ENCODE data around the gene VBP1.
A peak's percentile ranks its signal among the peaks of the same experiment; 100 is the strongest.
"Not testable (repeated sequence)": the region's sequence is repeated elsewhere in the genome, so short reads cannot be mapped to it uniquely, and the experiment has no call there.

VBP1 gene, protein sequence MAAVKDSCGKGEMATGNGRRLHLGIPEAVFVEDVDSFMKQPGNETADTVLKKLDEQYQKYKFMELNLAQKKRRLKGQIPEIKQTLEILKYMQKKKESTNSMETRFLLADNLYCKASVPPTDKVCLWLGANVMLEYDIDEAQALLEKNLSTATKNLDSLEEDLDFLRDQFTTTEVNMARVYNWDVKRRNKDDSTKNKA

DNA sequence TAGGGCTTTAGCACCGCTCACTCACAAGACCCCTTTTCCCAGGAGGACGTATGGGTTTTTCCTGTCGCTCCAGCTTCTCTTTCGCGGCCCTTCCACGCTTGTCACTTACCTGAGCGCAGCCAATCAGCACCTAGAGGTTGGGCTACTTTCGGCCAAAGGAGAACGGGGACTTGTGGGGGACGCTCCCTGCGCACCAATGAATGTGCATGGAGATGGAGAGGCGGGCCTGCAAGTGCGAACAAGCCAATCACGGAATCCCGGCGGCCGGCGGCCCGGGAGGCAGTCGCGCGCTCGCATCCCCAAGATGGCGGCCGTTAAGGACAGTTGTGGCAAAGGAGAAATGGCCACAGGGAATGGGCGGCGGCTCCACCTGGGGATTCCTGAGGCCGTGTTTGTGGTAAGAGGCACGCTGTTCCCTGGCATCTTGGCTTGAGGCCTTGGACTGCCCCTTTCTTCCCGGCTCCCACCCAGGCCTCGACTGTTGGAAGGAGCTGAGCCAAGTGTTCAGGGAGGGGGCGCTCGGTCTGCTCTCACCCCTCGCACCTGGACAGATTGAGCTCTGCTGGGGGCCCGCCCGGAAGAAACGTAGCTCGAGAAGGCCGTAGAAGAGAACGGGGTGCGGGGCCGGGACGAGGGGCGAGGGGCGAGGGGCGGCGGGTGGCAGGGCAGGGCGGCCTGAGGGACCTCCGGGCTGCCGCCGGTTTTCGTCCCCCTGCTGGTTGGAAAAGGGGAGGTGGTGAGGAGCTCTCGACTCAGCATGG is at the start of gene VBP1:
Gene VBP1, plus strand, starts transcription at position 282 of the 761 bp plus-strand sequence. Its CDS starts 23 bp downstream, at position 305.
- peak; percentile 92 for DNase-seq

DNA sequence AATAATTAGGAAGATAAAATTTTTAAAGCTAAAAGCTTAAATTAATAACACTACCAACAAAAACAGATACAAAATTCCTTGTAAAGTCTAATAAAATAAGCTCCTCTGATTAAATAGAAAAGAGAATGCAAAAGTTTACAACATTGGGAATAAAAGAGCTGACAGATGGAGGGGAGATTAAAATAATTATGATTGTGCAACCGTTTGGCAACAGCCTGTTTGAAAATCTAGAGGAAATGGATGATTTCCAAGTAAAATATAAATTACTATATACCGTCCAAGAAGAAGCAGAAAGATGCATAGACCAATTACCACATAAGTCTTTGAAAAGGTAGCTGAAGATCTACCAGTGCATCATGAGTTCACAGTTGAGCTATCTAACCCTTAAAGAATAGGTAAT is 46.4 kb upstream of the VBP1 start:
- no peak for DNase-seq

- no peak for DNase-seq
Measured at GRCh38 chrX:155179346-155179997, 36.8 kb upstream of the VBP1 start.

GRCh38 chrX:155188786-155189185 is 27.5 kb upstream of the VBP1 start:
- no peak for DNase-seq

DNA sequence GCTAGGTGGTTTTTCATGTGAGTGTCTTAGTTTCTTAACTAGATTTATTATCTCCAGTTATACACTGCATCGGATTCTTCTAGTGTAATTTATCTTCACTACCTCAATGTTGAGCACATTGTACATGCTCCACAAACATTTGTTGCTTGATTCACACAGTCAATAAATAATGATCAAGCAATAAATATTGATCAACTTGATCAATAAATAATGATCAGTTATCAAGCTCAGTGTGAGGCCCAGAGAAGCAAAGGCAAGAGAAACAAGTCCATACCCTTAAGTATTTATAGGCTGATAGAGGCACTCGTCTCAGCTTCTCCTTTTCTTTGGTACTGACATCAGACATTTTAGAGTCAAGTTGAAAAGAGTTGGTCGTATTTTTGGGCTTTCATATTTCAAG is 5.1 kb upstream of the VBP1 start:
- DNase-seq = no peak

- no peak for DNase-seq
Measured at GRCh38 chrX:155213731-155214130, 2.5 kb upstream of the VBP1 start.

DNA sequence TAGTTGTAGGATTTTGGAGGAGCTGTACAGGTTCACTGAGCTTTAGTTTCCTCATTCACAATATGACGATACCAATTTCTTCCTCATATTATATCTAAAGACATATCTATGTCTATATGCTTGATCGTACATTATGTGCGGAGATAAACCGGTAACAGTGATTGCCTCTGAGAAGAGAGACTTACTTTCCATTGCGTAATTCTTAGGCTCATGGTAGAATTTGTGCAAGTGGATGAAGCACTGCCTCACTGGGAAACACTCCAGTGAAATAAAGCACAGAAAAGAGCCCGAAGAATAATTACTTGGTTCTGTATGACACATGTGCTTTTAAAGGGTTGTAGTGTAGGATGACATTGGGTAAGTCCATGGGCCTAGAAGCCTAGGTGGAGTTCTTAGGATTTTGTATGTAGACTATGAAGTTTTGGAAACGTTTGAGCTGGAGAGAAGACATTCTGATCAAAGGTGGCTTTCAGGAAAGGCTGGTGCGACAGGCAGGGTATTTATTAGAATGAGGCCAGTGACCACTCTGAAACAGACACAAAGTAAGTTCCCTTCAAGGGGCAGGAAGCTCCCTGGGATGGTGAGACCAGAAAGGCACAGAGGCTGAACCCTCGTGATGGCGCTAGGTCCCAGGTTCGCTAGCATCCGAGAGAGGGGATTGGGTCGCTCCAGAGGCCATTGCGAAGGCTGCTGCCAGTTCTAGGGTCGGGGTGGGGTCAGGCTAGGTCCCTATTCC is 649 bp upstream of the VBP1 start:
- DNase-seq = peak; percentile 3

DNA sequence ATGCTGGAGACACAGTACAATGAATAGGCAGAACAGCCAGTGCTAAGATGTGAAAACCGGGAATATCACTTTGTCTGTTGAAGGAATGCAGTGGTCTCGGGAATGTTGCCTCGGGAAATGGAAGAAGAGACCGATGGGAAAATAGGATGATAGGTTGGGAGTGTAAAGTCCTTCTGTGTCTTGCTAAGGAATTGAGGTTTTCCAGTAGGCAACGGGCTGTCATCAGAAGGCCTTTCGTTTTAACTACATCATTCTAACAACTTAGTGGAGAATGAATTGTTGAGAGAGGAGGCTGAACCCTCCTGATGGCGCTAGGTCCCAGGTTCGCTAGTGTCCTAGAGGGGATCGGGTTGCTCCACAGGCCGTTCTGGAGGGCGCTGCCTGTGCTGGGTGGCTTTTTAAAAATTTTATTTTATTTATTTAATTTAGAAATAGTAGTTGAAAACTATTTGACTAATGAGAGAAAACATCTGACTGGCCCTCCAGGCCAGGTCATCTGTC is 730 bp downstream of the VBP1 start:
- peak; percentile 36 for DNase-seq

- DNase-seq = no peak
Measured at GRCh38 chrX:155218777-155219176, 2.5 kb downstream of the VBP1 start.

DNA sequence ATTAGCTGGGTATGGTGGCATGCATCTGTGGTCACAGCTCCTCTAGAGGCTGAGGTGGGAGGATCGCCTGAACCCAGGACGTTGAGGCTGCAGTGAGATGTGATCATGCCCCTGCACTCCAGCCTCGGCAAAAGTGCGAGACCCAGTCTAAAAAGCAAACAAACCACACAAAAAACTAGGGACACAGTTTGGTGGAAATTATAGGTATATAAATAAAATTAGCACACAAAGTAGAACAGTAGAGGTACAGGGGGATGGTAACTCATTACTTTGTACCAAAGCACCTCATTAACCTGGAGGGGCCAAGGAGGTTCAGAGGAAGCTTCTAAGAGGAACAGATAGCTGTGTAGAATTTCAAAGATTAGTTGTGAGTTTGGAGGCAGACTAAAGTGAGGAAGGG is 5.1 kb downstream of the VBP1 start:
- no peak for DNase-seq

DNA sequence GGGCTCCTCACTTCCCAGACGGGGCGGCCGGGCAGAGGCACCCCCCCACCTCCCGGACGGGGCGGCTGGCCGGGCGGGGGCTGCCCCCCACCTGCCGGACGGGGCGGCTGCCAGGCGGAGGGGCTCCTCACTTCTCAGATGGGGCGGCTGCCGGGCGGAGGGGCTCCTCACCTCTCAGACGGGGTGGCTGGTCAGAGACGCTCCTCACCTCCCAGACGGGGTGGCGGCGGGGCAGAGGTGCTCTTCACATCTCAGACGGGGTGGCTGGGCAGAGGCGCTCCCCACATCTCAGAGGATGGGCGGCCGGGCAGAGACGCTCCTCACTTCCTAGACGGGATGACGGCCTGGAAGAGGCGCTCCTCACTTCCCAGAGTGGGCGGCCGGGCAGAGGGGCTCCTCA is 7.5 kb downstream of the VBP1 start:
- not testable (repeated sequence) for DNase-seq

DNA sequence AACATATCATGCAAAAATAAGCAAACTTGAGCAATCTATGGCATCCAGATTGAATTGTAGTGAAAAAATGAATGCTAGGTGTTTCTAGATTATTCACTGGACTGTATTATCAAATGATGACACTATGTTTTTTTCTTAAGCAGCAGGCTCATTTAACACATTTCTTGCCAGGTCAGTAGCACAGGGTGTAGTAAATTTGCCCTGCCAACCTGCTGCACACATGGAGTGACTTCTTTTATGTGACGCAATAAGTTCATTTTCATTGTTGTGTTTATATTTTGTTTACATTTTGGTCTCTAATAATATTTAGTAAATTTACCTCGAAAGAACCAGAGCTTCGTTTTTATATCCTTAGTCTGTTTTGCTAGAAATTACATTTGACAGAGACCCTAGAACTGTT is 9.5 kb downstream of the VBP1 start:
- DNase-seq = no peak

- peak; percentile 20 for DNase-seq
Measured at GRCh38 chrX:155231163-155231562, 14.9 kb downstream of the VBP1 start.

DNA sequence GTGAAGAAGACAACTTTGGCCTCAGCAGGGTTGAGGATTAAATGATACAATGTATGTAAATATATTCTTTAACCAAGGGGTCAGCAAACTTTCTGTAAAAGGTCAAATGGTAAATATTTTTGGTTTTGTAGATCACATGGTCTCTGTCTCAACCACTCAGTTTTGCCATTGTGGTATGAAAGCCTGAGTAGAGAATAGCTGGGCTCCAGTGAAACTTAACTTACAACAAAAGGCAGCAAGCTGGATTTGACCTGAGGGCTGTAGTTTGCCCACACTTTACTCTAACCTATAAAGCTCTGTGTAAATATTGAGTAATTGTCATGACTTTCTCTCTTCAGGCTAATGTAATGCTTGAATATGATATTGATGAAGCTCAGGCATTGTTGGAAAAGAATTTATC is 19.6 kb downstream of the VBP1 start:
- no peak for DNase-seq

- DNase-seq = no peak
Measured at GRCh38 chrX:155237719-155238118, 21.5 kb downstream of the VBP1 start.

GRCh38 chrX:155242300-155242699 is 26.0 kb downstream of the VBP1 start:
- DNase-seq = no peak

- no peak for DNase-seq
Measured at GRCh38 chrX:155246748-155247147, 30.5 kb downstream of the VBP1 start.

- DNase-seq = no peak
Measured at GRCh38 chrX:155247497-155247896, 31.2 kb downstream of the VBP1 start.

DNA sequence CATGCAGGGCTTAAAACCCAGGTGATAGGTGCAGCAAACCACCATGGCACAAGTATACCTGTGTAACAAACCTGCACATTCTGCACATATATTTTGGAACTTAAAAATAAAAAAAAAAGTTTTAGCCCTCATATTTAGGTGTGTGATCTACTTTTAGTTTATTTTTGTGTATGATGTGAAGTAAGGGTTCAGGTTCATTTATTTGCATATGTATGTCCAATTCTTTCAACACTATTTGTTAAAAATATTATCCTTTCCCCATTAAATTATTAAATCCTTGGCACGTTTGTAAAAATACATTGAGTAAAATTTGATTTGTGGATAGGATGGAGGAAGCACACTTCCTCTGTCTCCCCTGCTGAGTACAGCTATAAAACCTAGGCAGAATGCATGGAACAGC is 35.1 kb downstream of the VBP1 start:
- no peak for DNase-seq

GRCh38 chrX:155259752-155260151 is 43.5 kb downstream of the VBP1 start:
- DNase-seq = no peak

DNA sequence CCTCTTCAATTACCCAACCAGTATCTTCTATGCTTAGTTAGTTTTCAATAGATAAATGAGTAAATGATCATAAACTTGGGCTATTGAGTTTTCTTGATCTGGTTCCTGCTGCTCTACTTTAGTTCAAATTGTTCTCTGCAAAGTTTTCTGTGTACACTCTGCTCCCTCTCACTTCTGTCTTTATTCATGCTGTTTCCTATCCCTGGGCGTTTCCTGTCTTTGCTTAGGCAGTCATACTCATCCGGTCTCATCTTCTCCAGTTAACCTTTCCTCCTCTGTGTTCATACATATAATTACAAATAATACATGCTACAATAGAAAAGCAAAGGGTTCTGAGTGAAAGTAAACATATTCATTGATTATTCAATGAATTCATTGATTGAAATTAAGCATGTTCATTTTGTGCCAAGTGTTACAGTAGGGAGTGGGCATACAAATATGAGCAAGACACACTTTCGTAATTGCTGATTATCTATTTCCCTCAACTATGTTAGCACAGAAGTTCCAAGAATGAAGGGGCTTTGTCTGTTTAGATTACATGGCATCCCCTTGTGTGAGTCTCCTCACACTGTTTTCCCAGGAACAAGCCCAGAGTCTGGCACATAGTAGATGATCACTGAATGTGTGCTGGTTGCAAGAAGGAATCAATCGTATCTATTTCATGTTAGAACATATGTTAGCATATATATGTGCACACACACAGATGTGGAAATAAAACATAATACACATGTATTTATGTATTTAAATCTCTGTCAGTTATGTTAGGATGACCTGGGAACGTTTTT is 46.9 kb downstream of the VBP1 start:
- DNase-seq = no peak

- peak; percentile 72 for DNase-seq
Measured at GRCh38 chrX:155263854-155264628, 47.8 kb downstream of the VBP1 start, which contains the start of gene RAB39B. Gene RAB39B, minus strand, starts transcription at chrX:155264491. Its CDS starts 203 bp downstream, at chrX:155264288.

Measured in RPMI8226 (cell line).